Hepatocyte (in vitro differentiated cells): ENCODE measurements around the gene XXYLT1.

Experiments
- EZH2 ChIP-seq: fragments of 200-600 bp; sonication (generic); IDR thresholded peaks from 2 replicates; pipeline ENCODE4 v1.6.1; 2016; ENCODE audit warnings: antibody characterized with exemption, mild to moderate bottlenecking, borderline replicate concordance
- EZH2phosphoT487 ChIP-seq: fragments of 200-600 bp; sonication (generic); IDR thresholded peaks from one replicate; pipeline ENCODE4 v1.6.1; 2018; ENCODE audit warnings: antibody characterized with exemption, mild to moderate bottlenecking, low read depth, moderate library complexity; ENCODE audit not compliant: unreplicated experiment, severe bottlenecking
- TF ChIP-seq, protein P1 (sequence below): fragments of 200-600 bp; sonication (generic); IDR thresholded peaks from 2 replicates; pipeline ENCODE4 v1.5.1; 2016; ENCODE audit warnings: antibody characterized with exemption, mild to moderate bottlenecking; ENCODE audit not compliant: poor library complexity

DNA sequence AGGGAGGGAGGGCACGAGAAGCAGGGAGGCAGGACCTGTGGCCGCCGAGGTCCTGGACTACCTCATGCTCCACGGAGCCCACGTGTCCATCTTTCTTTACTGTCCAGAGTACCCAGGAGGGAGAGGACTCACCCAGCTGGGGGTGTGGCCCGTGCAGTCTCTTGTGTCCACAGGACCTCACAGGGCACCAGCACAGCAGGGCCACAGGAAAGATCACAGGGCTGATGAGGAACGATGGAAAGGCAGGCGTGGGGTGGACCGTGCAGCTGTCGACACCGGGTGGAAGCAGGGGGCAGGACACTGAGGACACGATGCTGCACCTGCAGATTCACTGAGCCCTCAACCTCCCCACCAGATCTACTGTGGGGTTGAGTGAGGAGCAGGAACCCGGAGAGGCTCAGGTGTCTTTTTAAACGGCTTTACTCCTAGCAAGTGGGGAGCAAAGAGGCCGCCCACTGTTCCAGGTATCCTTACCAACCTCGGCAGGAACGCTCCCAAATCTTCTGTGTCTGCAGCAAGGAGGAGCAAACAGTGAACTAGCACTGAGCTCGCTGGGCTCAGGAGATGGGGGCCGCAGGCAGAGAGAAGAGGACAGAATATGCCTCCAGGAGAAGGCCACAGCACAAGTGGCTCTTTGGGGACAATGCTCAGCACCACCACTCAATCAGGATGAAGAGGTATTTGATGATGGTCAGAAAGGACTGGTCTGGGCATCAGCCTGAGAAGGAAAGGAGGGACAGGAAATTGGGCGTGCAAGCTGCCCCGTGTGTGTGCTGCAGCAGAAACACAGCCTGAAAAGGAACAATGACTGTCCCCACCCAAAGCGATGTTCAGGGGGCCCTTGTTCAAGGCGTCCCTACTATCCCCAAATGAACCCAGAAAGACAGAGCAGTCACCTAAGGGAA, 198.8 kb downstream of the XXYLT1 start:
- TF ChIP-seq, protein P1, sequence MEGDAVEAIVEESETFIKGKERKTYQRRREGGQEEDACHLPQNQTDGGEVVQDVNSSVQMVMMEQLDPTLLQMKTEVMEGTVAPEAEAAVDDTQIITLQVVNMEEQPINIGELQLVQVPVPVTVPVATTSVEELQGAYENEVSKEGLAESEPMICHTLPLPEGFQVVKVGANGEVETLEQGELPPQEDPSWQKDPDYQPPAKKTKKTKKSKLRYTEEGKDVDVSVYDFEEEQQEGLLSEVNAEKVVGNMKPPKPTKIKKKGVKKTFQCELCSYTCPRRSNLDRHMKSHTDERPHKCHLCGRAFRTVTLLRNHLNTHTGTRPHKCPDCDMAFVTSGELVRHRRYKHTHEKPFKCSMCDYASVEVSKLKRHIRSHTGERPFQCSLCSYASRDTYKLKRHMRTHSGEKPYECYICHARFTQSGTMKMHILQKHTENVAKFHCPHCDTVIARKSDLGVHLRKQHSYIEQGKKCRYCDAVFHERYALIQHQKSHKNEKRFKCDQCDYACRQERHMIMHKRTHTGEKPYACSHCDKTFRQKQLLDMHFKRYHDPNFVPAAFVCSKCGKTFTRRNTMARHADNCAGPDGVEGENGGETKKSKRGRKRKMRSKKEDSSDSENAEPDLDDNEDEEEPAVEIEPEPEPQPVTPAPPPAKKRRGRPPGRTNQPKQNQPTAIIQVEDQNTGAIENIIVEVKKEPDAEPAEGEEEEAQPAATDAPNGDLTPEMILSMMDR = no peak
- TF ChIP-seq EZH2phosphoT487 = no peak
- TF ChIP-seq EZH2 = no peak
